ENCODE data around the gene GABBR2. TPM values are rescaled to one million over a fixed set of nuclear protein-coding genes. Genes with fewer than 3 reads are reported as not detected.

Gene GABBR2
- total RNA-seq, 4 donors from 2014 or later: under 0.01 to 0.62 TPM; not detected in 2

- H3K36me3 ChIP-seq: no peaks in the 10 kb centered on the region
- TF ChIP-seq CTCF (IDR thresholded peaks at IDR 0.05) (no peak), POLR2A (IDR thresholded peaks at IDR 0.05) (no peak)
- DNase-seq: no peak
- H3K4me3 ChIP-seq: no peak overlapping the region
- no peaks in the 10 kb centered on the region for H3K9me3 ChIP-seq
- H3K27ac ChIP-seq: no peak overlapping the region
- H3K27me3 ChIP-seq: no peaks in the 10 kb centered on the region
- no peaks in the 10 kb centered on the region for H3K4me1 ChIP-seq
- intact Hi-C loops (cut with DNase I; ENCODE audit: low total_unique reads): no loop called here
These were observed 305.0 kb downstream of the GABBR2 start for GRCh38 chr9:98403715-98404114.

GRCh38 chr9:98402019-98402840 is 306.5 kb downstream of the GABBR2 start:
- no peak for DNase-seq
- intact Hi-C loops (cut with DNase I; ENCODE audit: low total_unique reads): no loop called here
- Histone ChIP-seq H3K36me3 (no peaks in the 10 kb centered on the region), H3K27me3 (no peaks in the 10 kb centered on the region), H3K27ac (no peak overlapping the region), H3K4me1 (no peaks in the 10 kb centered on the region), H3K4me3 (no peak overlapping the region), H3K9me3 (no peaks in the 10 kb centered on the region)
- TF ChIP-seq CTCF (IDR thresholded peaks at IDR 0.05) (no peak), POLR2A (IDR thresholded peaks at IDR 0.05) (no peak)

- Histone ChIP-seq H3K27me3 (no peaks in the 10 kb centered on the region), H3K4me1 (no peaks in the 10 kb centered on the region), H3K36me3 (no peaks in the 10 kb centered on the region), H3K9me3 (no peaks in the 10 kb centered on the region), H3K27ac (no peak overlapping the region), H3K4me3 (no peak overlapping the region)
- no peak for DNase-seq
- TF ChIP-seq POLR2A (IDR thresholded peaks at IDR 0.05) (no peak), CTCF (IDR thresholded peaks at IDR 0.05) (no peak)
- intact Hi-C loops (cut with DNase I; ENCODE audit: low total_unique reads): no loop called here
These were observed 307.4 kb downstream of the GABBR2 start for GRCh38 chr9:98401140-98402018.

GRCh38 chr9:98399950-98400683 is 308.6 kb downstream of the GABBR2 start:
- Histone ChIP-seq H3K9me3 (no peaks in the 10 kb centered on the region), H3K36me3 (no peaks in the 10 kb centered on the region), H3K27ac (no peak overlapping the region), H3K4me3 (no peak overlapping the region), H3K27me3 (no peaks in the 10 kb centered on the region), H3K4me1 (no peaks in the 10 kb centered on the region)
- no peak for DNase-seq
- intact Hi-C loops (cut with DNase I; ENCODE audit: low total_unique reads): no loop called here
- TF ChIP-seq CTCF (IDR thresholded peaks at IDR 0.05) (no peak), POLR2A (IDR thresholded peaks at IDR 0.05) (no peak)

Data from uterus (tissue), 4 donors.